Suprapubic skin (tissue), 4 donors: ENCODE measurements around the gene STAG3.

Experiments
- CTCF ChIP-seq, 2 donors: fragments of 200-600 bp in 1 of 2; fragments of 450-650 bp in 1 of 2; sonication (generic) in 1 of 2; IDR thresholded peaks; one replicate each; pipeline ENCODE4 v1.5.1; 2016 to 2019; ENCODE audit warnings: antibody characterized with exemption in 2 of 2, mild to moderate bottlenecking in 1 of 2, moderate library complexity in 1 of 2
- EP300 ChIP-seq: sonication (generic); formaldehyde crosslinking; IDR thresholded peaks from one replicate; pipeline ENCODE4 v1.6.1; 2017; ENCODE audit warnings: antibody characterized with exemption
- POLR2A ChIP-seq, 2 donors: fragments of 450-650 bp; IDR thresholded peaks; one replicate each; pipeline ENCODE4 v1.6.1; 2017; ENCODE audit warnings: antibody characterized with exemption in 2 of 2, mild to moderate bottlenecking in 2 of 2, moderate library complexity in 2 of 2
- POLR2AphosphoS5 ChIP-seq, 3 donors: sonication (generic); formaldehyde crosslinking; IDR thresholded peaks; one replicate each; pipeline ENCODE4 v1.6.1; 2017; ENCODE audit warnings: antibody characterized with exemption in 3 of 3

GRCh38 chr7:100190048-100190711 lies 12.5 kb downstream of the STAG3 start:
- TF ChIP-seq CTCF (IDR thresholded peaks at IDR 0.05) = no peak
- no peak for TF ChIP-seq POLR2A (IDR thresholded peaks at IDR 0.05)
- no peak for TF ChIP-seq POLR2AphosphoS5 (IDR thresholded peaks at IDR 0.05)
- TF ChIP-seq EP300 = no peak
